SU-DHL-6 (cell line): Measurements from ENCODE around the gene HLA-DOA.

Experiments
- H2AFZ ChIP-seq: fragments of 200-600 bp; sonication (generic); 2 replicates; pipeline ENCODE4 v1.6.1; 2014; ENCODE audit warnings: low read depth, mild to moderate bottlenecking, moderate library complexity, mixed read lengths, antibody characterized with exemption, low read length; ENCODE audit not compliant: severe bottlenecking
- H3F3A ChIP-seq: fragments of 200-600 bp; shearing (Covaris generic); 2 replicates; pipeline ENCODE4 v1.6.0; 2016; ENCODE audit warnings: antibody characterized with exemption, mild to moderate bottlenecking; ENCODE audit not compliant: insufficient read depth
- H3K27ac ChIP-seq: fragments of 200-600 bp; sonication (generic); 2 replicates; pipeline ENCODE4 v1.5.1; 2016; ENCODE audit warnings: low read depth, mild to moderate bottlenecking, low read length, moderate library complexity, mixed read lengths
- H3K27me3 ChIP-seq: fragments of 200-600 bp; sonication (generic), shearing (Covaris generic); 2 replicates; pipeline ENCODE4 v1.6.0; 2014; ENCODE audit warnings: mild to moderate bottlenecking, low read length
- H3K36me3 ChIP-seq: fragments of 200-600 bp; sonication (generic); 2 replicates; pipeline ENCODE4 v1.6.1; 2014; ENCODE audit warnings: mild to moderate bottlenecking, low read length, mixed read lengths
- H3K4me2 ChIP-seq: fragments of 300-600, 200-600 bp; shearing (Covaris generic), sonication (generic); 2 replicates; pipeline ENCODE4 v1.6.0; 2014; ENCODE audit warnings: low read length, low read depth, mild to moderate bottlenecking; ENCODE audit not compliant: poor library complexity, severe bottlenecking
- H3K4me3 ChIP-seq: fragments of 200-600 bp; sonication (generic); 2 replicates; pipeline ENCODE4 v1.5.1; 2014; ENCODE audit warnings: antibody characterized with exemption, low read length, mild to moderate bottlenecking, mixed read lengths; ENCODE audit not compliant: insufficient read depth, poor library complexity, severe bottlenecking
- H3K79me2 ChIP-seq: fragments of 200-600 bp; sonication (generic); 2 replicates; pipeline ENCODE4 v1.6.1; 2014; ENCODE audit warnings: mild to moderate bottlenecking, low read length, moderate library complexity; ENCODE audit not compliant: insufficient read depth
- H3K9ac ChIP-seq: fragments of 200-600 bp; sonication (generic); 2 replicates; pipeline ENCODE4 v1.7.0; 2014; ENCODE audit warnings: mild to moderate bottlenecking, low read length
- H3K9me2 ChIP-seq: fragments of 200-600 bp; sonication (generic); replicated peaks from 2 replicates; pipeline ENCODE4 v1.6.1; 2014; ENCODE audit warnings: low read length; ENCODE audit not compliant: insufficient read depth
- H3K9me3 ChIP-seq: fragments of 200-600 bp; sonication (generic); 2 replicates; pipeline ENCODE4 v1.6.1; 2014; ENCODE audit warnings: low read length, mixed read lengths; ENCODE audit not compliant: insufficient read depth
- H4K20me1 ChIP-seq: fragments of 200-600 bp; sonication (generic); 2 replicates; pipeline ENCODE4 v1.6.1; 2014; ENCODE audit warnings: low read depth, mild to moderate bottlenecking, antibody characterized with exemption, low read length, moderate library complexity, mixed read lengths
- EZH2phosphoT487 ChIP-seq: fragments of 200-600 bp; sonication (generic), shearing (Covaris generic); conservative IDR thresholded peaks from 2 replicates; pipeline ENCODE4 v1.6.1; 2018; ENCODE audit warnings: mild to moderate bottlenecking, antibody characterized with exemption, low read length, moderate library complexity, mixed read lengths
- TF ChIP-seq, protein P1 (sequence below): fragments of 200-600 bp; sonication (generic); IDR thresholded peaks from one replicate; pipeline ENCODE4 v1.5.1; 2017; ENCODE audit warnings: antibody characterized with exemption, mild to moderate bottlenecking, low read length, moderate library complexity; ENCODE audit not compliant: insufficient read depth, poor library complexity, severe bottlenecking

The HLA-DOA gene

DNA sequence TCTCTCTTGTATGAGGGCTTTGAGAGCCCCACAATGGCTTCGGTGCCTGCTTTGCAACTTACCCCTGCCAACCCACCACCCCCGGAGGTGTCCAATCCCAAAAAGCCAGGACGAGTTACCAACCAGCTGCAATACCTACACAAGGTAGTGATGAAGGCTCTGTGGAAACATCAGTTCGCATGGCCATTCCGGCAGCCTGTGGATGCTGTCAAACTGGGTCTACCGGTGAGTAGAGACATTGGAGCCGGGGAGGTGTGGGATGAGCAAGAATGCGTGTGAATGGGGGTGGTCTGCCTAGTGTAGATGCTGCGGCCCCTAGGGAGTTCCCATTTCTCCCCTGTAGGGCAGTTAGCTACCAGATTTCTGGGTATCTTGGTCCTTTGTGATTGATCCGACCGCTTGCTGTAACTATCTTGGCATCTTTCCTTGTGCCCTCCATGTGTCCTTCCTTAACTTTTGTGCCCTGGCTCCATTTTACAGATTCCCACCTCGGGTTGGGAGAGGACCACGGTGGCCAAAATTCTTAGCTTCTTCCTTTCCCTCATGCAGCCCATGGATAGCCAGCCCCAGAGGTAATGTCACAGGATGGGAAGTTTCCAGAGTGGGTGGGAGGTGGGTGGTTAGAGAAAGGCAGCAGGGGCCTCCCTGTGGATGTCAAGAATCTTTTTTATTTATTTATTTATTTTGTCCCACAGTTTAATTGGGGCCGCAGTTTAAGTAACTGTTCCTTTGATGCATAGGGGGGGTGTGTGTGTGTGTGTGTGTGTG lies 34.7 kb downstream of the HLA-DOA start:
- H3K27ac ChIP-seq = peak overlapping the region; percentile 97; the same call in 1 of the 2 replicates
- TF ChIP-seq EZH2phosphoT487 = no peak
- TF ChIP-seq, protein P1, sequence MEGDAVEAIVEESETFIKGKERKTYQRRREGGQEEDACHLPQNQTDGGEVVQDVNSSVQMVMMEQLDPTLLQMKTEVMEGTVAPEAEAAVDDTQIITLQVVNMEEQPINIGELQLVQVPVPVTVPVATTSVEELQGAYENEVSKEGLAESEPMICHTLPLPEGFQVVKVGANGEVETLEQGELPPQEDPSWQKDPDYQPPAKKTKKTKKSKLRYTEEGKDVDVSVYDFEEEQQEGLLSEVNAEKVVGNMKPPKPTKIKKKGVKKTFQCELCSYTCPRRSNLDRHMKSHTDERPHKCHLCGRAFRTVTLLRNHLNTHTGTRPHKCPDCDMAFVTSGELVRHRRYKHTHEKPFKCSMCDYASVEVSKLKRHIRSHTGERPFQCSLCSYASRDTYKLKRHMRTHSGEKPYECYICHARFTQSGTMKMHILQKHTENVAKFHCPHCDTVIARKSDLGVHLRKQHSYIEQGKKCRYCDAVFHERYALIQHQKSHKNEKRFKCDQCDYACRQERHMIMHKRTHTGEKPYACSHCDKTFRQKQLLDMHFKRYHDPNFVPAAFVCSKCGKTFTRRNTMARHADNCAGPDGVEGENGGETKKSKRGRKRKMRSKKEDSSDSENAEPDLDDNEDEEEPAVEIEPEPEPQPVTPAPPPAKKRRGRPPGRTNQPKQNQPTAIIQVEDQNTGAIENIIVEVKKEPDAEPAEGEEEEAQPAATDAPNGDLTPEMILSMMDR = no peak

DNA sequence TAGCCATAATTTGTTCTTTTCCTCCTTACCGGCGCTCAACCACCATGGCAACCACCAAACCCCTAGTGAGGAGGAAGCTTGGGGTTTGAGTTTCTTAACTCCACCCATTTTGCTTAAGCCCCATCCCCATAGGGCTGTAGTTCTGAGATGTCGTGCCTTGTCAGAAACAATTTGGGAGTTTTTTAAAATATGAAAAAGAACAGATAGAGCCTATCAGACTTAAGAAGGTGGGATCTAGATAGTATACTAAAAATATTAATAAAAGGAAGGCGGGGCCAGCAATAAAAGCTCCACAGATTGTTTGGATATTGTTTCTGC lies 35.4 kb downstream of the HLA-DOA start:
- H2AFZ ChIP-seq = no peak overlapping the region
- peak overlapping the region; percentile 80 for H3K9ac ChIP-seq
- peak overlapping the region; percentile 86 for H3K4me3 ChIP-seq
- no peaks in the 10 kb centered on the region for H3K9me3 ChIP-seq
- H3K27ac ChIP-seq = peak overlapping the region; percentile 97
- H3K9me2 ChIP-seq = no peaks in the 10 kb centered on the region
- H4K20me1 ChIP-seq = peaks cover 58% of the 10 kb centered on the region
- H3K4me2 ChIP-seq = peak overlapping the region; percentile 73
- H3K27me3 ChIP-seq = no peaks in the 10 kb centered on the region
- peaks cover 91% of the 10 kb centered on the region for H3F3A ChIP-seq
- H3K36me3 ChIP-seq = peaks cover 70% of the 10 kb centered on the region
- peaks cover 73% of the 10 kb centered on the region for H3K79me2 ChIP-seq
- TF ChIP-seq, protein P1 = no peak
- no peak for TF ChIP-seq EZH2phosphoT487

More for the DNA sequence above, 34.7 kb downstream of the HLA-DOA start:
- Histone ChIP-seq H3F3A (peaks cover 92% of the 10 kb centered on the region), H2AFZ (no peak overlapping the region), H3K79me2 (peaks cover 65% of the 10 kb centered on the region), H4K20me1 (peaks cover 65% of the 10 kb centered on the region), H3K36me3 (peaks cover 77% of the 10 kb centered on the region), H3K9me2 (no peaks in the 10 kb centered on the region), H3K27me3 (no peaks in the 10 kb centered on the region), H3K9me3 (no peaks in the 10 kb centered on the region), H3K4me2 (peak overlapping the region; percentile 73), H3K9ac (peak overlapping the region; percentile 80), H3K4me3 (peak overlapping the region; percentile 86)

DNA sequence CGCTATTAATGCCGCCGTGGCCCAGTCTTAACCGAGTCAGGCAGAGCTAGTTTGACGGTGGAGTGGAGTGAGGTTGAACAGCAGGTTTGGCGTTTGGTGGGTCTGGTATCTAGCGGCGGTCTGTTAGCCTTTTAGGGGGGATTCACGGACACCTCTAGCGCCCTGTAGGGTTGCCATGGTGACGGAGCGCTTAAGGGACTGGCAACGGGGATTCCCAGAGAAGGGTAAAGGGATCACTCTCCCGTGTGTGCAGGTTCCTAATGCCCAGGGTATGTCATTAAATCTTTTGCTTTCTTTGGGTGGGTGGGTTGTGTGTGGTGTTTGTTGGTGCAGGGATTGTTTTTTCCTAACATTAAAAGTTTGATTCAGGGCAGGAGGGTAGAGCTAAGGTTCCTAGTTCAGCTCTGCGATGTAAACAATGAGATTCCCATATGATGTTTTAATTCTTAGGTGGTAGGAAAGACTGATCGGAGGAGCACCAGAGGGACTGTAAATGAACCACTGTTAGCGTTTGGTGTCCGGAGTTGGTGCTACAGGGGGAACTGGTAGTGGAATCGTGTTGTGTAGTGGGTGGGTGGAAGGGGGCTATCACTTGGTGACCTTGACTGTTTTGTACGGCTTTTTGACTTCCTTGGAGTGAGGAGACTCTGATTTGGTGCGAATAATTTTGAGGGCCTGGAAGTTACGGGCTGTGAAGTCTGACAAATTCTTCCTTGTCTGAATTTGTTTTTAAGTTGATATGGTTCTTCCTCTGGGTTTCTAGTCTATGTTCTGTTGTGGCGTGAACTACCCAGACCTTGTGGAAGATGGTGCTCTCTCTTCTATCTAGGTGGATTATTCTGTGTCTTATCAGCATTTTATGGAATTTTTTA lies 36.0 kb downstream of the HLA-DOA start:
- Histone ChIP-seq H3K9me2 (no peaks in the 10 kb centered on the region), H3K27me3 (no peaks in the 10 kb centered on the region), H3K9me3 (no peaks in the 10 kb centered on the region), H3K36me3 (peaks cover 64% of the 10 kb centered on the region), H3K9ac (peak overlapping the region; percentile 80), H2AFZ (no peak overlapping the region), H3K4me3 (peak overlapping the region; percentile 86), H3F3A (peaks cover 85% of the 10 kb centered on the region), H3K27ac (peak overlapping the region; percentile 97), H4K20me1 (peaks cover 53% of the 10 kb centered on the region), H3K79me2 (peaks cover 75% of the 10 kb centered on the region), H3K4me2 (peak overlapping the region; percentile 73)
- TF ChIP-seq EZH2phosphoT487 = no peak
- TF ChIP-seq, protein P1 = no peak
